NCI-H128 (cell line): Measurements from ENCODE around the gene ZNF714.

ENCODE experiments used
- DNase-seq: peaks from one replicate; lab custom pipeline; 2025; ENCODE audit not compliant: unreplicated experiment; lab: John Stamatoyannopoulos, UW

The ZNF714 gene

GRCh38 chr19:21082011-21082975 lies at the start of gene ZNF714:
TSS of gene ZNF714 (plus strand) at chr19:21082203. CDS start at chr19:21098269, 16,066 bp downstream.
- peak; percentile 91 for DNase-seq

GRCh38 chr19:21045028-21045427 lies 37.0 kb upstream of the ZNF714 start:
- no peak for DNase-seq

DNA sequence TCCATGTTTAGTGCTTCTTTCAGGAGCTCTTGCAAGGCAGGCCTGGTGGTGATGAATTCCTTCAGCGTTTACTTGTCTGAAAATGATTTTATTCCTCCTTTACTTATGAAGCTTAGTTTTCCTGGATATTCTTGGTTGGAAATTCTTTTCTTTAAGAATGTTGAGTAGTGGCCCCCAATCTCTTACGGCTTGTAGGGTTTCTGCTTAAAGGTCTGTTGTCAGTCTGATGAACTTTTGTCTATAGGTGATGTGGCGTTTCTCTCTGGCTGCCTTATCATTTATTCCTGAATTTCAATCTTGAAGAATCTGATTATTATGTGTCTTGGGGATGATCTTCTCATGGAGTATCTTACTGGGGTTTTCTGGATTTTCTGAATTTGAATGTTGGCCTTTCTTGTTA lies 35.5 kb upstream of the ZNF714 start:
- no peak for DNase-seq

- no peak for DNase-seq
These were observed 34.3 kb upstream of the ZNF714 start for GRCh38 chr19:21047716-21048115.

- no peak for DNase-seq
These were observed 29.1 kb upstream of the ZNF714 start for GRCh38 chr19:21052902-21053301.

DNA sequence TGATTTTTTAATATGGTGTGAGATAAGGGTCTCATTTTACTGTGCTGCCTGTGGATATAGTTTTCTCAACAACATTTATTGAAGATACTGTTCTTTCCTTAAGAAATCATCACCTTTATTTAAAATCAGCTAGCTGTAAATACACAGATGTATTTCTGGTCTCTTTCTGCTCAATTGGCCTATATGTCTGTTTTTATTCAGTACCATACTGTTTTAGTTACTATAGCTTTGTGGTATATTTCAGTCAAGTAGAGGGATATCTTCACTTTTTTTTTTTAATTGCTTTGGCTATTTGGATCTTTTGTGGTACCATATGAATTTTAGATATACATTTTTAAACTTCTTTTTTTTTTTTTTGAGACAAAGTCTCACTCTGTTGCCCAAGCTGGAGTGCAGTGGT lies 16.7 kb upstream of the ZNF714 start:
- no peak for DNase-seq

- DNase-seq = no peak
These were observed 2.3 kb downstream of the ZNF714 start for GRCh38 chr19:21084343-21084742.

DNA sequence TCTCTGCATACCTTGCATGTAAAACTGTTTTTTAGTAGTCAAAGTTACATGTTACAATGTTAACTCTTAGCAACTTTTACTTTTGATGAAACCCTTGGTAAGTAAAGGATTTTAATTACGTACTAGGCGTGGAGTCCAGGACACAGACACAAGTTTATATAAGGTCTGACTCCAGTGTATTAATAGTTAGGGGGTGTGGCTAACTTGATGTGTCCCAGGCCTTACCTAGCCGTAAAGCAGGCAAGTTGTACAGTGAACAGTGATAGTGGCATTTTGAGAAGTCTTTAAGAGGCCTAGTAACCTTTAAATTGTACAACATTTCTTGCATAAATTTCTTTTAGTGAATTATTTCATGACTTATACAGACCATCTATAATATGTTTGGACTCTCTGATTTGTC lies 5.9 kb downstream of the ZNF714 start:
- no peak for DNase-seq

DNA sequence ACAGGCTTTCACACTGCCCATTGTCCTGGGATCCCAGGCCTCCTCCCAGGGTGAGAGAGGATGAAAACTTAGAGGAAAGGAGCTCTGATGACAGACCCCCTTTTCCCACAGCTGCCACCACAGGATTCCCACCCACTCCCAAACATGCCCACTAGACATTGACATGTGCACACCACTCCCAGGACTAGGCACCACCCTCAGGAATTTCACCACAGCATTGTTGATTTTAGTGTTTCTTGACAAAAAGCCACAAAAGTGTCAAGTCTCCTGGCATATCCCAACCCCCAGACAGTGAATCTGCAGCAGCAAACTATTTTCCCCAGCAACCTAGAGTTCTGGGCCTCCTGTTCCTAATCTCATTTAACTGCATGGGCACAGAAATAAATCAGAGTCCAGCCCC lies 10.1 kb downstream of the ZNF714 start:
- no peak for DNase-seq

DNA sequence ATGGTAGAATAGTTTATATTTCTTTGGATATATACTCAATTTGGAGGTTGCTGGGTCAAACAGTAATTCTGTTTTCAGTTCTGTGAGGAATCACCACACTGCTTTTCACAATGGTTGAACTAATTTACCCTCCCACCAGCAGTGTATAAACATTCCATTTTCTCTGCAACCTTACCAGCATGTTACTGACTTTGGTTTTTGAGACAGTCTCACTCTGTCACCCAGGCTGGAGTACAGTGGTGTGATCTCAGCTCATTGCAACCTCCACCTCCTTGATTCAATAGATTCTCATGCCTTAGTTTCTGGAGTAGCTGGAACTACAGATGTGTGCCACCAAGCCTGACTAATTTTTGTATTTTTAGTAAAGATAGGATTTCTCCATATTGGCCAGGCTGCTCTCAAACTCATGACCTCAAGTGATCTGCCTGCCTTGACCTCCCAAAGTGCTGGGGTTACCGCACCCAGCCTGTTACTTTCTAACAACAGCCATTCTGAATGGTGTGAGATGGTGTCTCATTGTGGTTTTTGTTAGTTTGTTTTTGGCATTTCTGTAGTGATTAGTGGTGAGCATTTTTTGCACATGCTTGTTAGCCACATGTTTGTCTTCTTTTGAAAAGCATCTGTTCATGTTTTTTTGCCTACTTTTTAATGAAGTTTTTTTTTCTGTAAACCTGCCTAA lies 12.5 kb downstream of the ZNF714 start:
- no peak for DNase-seq

DNA sequence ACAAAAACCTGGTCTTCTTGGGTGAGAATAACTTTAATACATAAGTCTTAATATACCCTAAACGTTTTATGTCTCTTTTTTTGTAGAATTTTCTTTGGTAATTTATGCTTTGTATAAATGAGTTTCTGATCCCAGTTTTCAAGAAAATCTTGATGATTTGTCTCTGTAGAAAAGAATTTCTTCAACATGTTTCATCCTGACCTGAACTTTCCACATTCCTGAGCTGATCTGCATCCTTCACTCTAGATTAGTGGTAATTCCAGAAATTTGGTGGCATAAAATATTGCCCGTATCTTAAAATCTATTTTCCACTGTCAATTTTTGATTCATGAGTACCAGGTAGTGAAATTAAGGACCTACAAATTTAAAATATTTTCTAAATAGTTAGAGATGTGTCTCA lies 16.3 kb downstream of the ZNF714 start:
- DNase-seq = no peak

- DNase-seq = no peak
These were observed 19.7 kb downstream of the ZNF714 start for GRCh38 chr19:21101521-21102242.

GRCh38 chr19:21109116-21109515 lies 27.1 kb downstream of the ZNF714 start:
- no peak for DNase-seq

DNA sequence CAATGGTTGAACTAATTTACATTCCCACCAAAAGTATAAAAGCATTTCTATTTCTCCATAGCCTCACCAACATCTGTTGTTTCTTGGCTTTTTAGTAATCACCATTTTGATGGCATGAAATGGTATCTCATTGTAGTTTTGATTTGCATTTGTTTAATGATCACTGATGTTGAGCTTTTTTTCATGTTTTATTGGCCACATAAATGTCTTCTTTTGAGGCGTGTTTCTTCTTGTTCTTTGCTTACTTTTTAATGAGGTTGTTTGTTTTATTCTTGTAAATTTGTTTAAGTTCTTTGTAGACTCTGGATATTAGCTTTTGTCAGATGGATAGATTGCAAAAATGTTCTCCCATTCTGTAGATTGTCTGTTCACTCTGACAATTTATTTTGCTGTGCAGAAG lies 28.2 kb downstream of the ZNF714 start:
- DNase-seq = no peak

- no peak for DNase-seq
These were observed 33.4 kb downstream of the ZNF714 start for GRCh38 chr19:21115430-21115829.

DNA sequence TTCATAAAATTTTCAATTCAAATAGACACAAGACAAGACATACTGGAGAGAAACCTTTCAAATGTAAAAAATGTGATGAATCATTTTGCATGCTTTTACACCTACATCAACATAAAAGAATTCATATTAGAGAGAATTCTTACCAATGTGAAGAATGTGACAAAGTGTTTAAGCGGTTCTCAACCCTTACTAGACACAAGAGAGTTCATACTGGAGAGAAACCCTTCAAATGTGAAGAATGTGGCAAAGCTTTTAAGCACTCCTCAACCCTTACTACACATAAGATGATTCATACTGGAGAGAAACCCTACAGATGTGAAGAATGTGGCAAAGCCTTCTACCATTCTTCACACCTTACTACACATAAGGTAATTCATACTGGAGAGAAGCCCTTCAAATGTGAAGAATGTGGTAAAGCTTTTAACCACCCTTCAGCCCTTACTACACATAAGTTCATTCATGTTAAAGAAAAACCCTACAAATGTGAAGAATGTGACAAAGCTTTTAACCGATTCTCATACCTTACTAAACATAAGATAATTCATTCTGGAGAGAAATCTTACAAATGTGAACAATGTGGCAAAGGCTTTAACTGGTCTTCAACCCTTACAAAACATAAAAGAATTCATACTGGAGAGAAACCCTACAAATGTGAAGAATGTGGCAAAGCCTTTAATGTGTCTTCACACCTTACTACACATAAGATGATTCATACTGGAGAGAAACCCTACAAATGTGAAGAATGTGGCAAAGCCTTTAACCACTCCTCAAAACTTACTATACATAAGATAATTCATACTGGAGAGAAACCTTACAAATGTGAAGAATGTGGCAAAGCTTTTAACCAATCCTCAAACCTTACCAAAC lies 35.3 kb downstream of the ZNF714 start:
- no peak for DNase-seq

DNA sequence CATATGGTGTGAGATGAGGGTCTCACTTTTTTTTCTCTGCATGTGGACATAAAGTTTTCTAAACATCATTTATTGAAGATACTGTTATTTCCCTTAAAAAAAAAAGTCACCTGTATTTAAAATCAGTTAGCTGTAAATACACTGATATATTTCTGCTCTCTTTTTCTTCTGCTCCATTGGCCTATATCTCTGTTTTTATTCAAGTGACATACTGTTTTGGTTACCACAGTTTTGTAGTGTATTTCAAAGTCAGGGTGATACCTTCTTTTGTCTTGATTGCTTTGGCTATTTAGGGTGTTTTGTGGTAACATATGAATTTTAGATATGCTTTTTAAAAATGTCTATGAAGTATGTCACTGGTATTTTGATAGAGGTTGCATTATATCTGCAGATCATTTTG lies 44.1 kb downstream of the ZNF714 start:
- no peak for DNase-seq

DNA sequence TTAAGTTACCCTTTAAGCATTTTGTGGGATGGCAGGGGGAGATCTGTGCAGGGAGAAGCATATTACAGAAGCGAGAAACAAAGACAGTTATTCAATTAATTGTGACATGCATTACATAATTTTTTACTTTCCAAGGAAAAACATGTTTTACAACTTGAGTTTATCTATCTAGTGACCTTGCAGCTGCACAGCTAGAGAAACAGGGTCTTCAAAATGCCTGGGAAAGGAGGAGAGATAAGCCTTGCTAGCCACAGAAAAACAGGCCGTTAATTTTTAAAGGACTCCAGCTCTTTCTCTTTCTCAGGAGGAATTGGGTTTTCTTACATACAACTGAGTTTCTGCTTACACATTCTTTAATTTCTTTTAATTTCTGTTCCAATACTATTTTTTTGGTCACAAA lies 45.0 kb downstream of the ZNF714 start:
- DNase-seq = no peak

- no peak for DNase-seq
These were observed 45.9 kb downstream of the ZNF714 start for GRCh38 chr19:21127898-21128297.

DNA sequence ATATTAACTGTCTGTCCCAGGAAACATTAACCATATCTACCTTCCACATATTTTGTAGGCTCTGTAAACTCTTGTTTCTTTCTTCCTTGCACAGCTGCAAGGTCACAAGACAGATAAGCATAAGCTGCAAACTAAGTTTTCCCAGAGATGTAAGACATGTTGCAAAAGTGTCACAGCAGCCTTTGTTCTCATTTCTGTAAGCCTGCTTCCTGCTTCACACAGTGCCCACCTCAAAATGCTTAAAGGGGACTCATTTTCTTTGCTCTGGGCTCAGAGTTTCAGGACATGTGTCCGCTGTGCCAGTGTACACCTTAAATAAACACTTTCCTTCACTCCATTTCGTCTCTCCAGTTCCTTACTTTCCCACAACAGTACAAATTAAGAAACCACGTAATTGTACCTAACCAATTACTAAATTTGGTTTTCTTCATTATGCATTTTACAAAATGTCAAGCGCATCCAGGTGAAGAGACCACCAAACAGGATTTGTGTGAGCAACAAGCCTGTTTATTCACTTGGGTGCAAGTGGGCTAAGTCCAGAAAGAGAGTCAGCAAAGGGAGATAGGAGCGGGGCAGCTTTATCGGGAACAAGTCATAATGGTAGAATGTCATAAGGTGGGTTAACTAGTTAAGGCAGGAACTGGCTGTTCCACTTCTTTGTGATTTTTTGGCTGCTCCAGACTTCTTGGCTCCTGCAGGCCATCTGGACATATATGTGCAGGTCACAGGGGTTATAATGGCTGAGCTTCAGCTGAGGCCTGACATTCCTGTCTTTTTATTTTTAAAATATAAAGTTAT lies 47.1 kb downstream of the ZNF714 start:
- no peak for DNase-seq
